RWPE1 (cell line): Measurements from ENCODE around the gene AEN.

Source experiments
- CTCF ChIA-PET: fragments of 350-600 bp; sonication (Branson Sonifier 250); formaldehyde crosslinking; extraction: SDS; loops from one replicate; lab custom pipeline; 2021; lab: Yijun Ruan, JAX
- POLR2A ChIA-PET: fragments of 400-600 bp; formaldehyde crosslinking; extraction: SDS; loops from one replicate; lab custom pipeline; 2020; ENCODE audit warnings: antibody characterized with exemption; ENCODE audit not compliant: low non-redundant PET; lab: Yijun Ruan, JAX
- DNase-seq: peaks from one replicate; pipeline ENCODE4 v3.0.0; 2012; ENCODE audit warnings: low spot score
- H3K27ac ChIP-seq: fragments of 450-650 bp; 2 replicates; pipeline ENCODE4 v1.5.1; 2017
- TF ChIP-seq, protein P1 (sequence below): fragments of 450-650 bp; conservative IDR thresholded peaks from 2 replicates; pipeline ENCODE4 v1.5.1; 2017; ENCODE audit warnings: low read depth, mild to moderate bottlenecking

Gene AEN

GRCh38 chr15:88606070-88606794, 14.9 kb upstream of the AEN start:
- POLR2A ChIA-PET = no interaction called here
- H3K27ac ChIP-seq = no peak overlapping the region
- TF ChIP-seq, protein P1, sequence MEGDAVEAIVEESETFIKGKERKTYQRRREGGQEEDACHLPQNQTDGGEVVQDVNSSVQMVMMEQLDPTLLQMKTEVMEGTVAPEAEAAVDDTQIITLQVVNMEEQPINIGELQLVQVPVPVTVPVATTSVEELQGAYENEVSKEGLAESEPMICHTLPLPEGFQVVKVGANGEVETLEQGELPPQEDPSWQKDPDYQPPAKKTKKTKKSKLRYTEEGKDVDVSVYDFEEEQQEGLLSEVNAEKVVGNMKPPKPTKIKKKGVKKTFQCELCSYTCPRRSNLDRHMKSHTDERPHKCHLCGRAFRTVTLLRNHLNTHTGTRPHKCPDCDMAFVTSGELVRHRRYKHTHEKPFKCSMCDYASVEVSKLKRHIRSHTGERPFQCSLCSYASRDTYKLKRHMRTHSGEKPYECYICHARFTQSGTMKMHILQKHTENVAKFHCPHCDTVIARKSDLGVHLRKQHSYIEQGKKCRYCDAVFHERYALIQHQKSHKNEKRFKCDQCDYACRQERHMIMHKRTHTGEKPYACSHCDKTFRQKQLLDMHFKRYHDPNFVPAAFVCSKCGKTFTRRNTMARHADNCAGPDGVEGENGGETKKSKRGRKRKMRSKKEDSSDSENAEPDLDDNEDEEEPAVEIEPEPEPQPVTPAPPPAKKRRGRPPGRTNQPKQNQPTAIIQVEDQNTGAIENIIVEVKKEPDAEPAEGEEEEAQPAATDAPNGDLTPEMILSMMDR = no peak
- DNase-seq = no peak
- CTCF ChIA-PET = no interaction called here

GRCh38 chr15:88607951-88608350, 13.2 kb upstream of the AEN start:
- TF ChIP-seq, protein P1 = no peak
- no peak for DNase-seq
- ChIA-PET POLR2A (no interaction called here), CTCF (no interaction called here)
- H3K27ac ChIP-seq = no peak overlapping the region

- TF ChIP-seq, protein P1 = no peak
- CTCF ChIA-PET = no interaction called here
- no peak overlapping the region for H3K27ac ChIP-seq
- DNase-seq = no peak
- POLR2A ChIA-PET = no interaction called here
These were observed 12.4 kb upstream of the AEN start for GRCh38 chr15:88608607-88609181.

GRCh38 chr15:88609344-88610090, 11.6 kb upstream of the AEN start:
- no peak for DNase-seq
- TF ChIP-seq, protein P1 = no peak
- POLR2A ChIA-PET = no interaction called here
- CTCF ChIA-PET = interaction anchor here (0.6 kb wide), 1 partner anchor 48 kb away, joined by 5 read pairs; no protein-coding TSS in a partner anchor
- H3K27ac ChIP-seq = no peak overlapping the region

- no peak for DNase-seq
- H3K27ac ChIP-seq = no peak overlapping the region
- CTCF ChIA-PET = no interaction called here
- TF ChIP-seq, protein P1 = no peak
- POLR2A ChIA-PET = no interaction called here
These were observed 10.4 kb upstream of the AEN start for GRCh38 chr15:88610701-88611231.

- TF ChIP-seq, protein P1 = no peak
- ChIA-PET POLR2A (no interaction called here), CTCF (interaction anchor here (0.6 kb wide), 1 partner anchor 45 kb away, joined by 3 read pairs; no protein-coding TSS in a partner anchor)
- H3K27ac ChIP-seq = no peak overlapping the region
- no peak for DNase-seq
These were observed 8.8 kb upstream of the AEN start for GRCh38 chr15:88612186-88612796.
